ENCODE data around the gene JOSD2. TPM values are rescaled to one million over a fixed set of nuclear protein-coding genes. Genes with fewer than 3 reads are reported as not detected.

Gene JOSD2
- total and polyA plus RNA-seq, 9 donors, result 15.0 to 42.5 (median 24.2) TPM; not detected in 1

DNA sequence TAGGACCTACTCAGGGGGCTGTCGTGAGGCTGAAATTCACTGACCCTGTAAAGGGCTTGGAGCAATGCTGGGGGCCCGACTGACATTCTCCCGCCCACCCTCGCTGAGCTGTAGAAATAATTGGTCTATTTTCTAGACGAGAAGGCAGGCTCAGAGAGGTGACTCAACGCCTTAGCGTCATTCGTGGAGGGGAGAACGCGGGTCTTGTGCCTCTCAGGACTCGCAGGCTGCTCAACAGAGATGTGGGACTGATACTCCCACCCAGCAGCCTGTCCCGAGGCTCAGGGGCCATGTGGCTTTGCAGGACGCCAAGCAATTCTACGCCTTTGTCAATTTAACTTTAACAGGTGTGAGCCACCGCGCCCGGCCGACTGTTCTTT, 26.3 kb upstream of the JOSD2 start:
- peaks cover 0 to 4% of the 10 kb centered on the region in 2 donors for H3K9me3 ChIP-seq
- no peaks in the 10 kb centered on the region for H3K27me3 ChIP-seq
- H3K27ac ChIP-seq, result no peak overlapping the region
- TF ChIP-seq, protein P1, sequence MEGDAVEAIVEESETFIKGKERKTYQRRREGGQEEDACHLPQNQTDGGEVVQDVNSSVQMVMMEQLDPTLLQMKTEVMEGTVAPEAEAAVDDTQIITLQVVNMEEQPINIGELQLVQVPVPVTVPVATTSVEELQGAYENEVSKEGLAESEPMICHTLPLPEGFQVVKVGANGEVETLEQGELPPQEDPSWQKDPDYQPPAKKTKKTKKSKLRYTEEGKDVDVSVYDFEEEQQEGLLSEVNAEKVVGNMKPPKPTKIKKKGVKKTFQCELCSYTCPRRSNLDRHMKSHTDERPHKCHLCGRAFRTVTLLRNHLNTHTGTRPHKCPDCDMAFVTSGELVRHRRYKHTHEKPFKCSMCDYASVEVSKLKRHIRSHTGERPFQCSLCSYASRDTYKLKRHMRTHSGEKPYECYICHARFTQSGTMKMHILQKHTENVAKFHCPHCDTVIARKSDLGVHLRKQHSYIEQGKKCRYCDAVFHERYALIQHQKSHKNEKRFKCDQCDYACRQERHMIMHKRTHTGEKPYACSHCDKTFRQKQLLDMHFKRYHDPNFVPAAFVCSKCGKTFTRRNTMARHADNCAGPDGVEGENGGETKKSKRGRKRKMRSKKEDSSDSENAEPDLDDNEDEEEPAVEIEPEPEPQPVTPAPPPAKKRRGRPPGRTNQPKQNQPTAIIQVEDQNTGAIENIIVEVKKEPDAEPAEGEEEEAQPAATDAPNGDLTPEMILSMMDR (IDR thresholded peaks at IDR 0.05), result no peak
- TF ChIP-seq EP300 (IDR thresholded peaks at IDR 0.05), result no peak
- TF ChIP-seq POLR2A (IDR thresholded peaks at IDR 0.05), result no peak
- H3K36me3 ChIP-seq, result no peaks in the 10 kb centered on the region
- no peak overlapping the region for H3K4me3 ChIP-seq
- no peaks in the 10 kb centered on the region for H3K4me1 ChIP-seq (ENCODE audit: insufficient read depth)
- intact Hi-C loops (cut with DNase I), result no loop called here
- WGBS, 3 donors, result 87 to 91% (median 88%) methylated on average over 18 of the region's 18 CpGs
- no peak for DNase-seq

DNA sequence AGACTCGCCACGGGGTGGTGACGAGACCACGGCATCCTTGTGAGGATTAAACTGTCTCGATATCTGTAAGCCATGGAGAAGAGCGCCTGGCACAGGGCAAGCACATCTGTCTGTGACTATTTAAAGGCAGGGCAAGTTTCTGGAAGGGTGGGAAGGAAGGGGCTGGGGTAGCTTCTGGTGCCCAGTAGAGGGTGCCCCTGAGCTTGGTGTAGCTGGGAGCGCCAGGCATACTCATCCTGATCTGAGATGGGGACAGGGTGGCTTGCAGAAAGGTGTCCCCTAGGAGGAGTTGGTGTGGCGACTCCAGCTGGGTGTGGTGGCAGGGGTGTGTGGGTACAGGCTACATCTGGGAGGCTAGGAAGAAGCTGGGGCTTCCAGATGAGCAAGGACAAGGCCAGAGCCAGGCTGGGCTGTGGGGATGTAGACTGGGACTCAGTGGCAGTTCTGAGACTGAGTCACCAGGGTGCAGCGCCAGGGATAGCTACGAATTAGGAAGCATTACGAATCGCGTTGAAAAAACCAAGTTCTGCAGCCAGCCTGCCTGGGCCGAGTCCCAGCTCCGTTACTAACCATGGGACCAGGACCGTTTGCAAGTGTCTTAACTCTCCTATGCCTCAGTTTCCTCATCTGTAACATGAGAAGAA, 25.8 kb upstream of the JOSD2 start:
- Histone ChIP-seq H3K4me1 (ENCODE audit: insufficient read depth) (no peaks in the 10 kb centered on the region), H3K27me3 (no peaks in the 10 kb centered on the region), H3K4me3 (no peak overlapping the region), H3K36me3 (no peaks in the 10 kb centered on the region), H3K27ac (no peak overlapping the region), H3K9me3 (peaks cover 0 to 4% of the 10 kb centered on the region in 2 donors)
- DNase-seq, result no peak
- TF ChIP-seq POLR2A (IDR thresholded peaks at IDR 0.05) (no peak), EP300 (IDR thresholded peaks at IDR 0.05) (no peak)
- TF ChIP-seq, protein P1 (IDR thresholded peaks at IDR 0.05), result no peak
- 91 to 92% (median 92%) methylated on average over 16 of the region's 16 CpGs for WGBS, 3 donors
- intact Hi-C loops (cut with DNase I), result no loop called here

DNA sequence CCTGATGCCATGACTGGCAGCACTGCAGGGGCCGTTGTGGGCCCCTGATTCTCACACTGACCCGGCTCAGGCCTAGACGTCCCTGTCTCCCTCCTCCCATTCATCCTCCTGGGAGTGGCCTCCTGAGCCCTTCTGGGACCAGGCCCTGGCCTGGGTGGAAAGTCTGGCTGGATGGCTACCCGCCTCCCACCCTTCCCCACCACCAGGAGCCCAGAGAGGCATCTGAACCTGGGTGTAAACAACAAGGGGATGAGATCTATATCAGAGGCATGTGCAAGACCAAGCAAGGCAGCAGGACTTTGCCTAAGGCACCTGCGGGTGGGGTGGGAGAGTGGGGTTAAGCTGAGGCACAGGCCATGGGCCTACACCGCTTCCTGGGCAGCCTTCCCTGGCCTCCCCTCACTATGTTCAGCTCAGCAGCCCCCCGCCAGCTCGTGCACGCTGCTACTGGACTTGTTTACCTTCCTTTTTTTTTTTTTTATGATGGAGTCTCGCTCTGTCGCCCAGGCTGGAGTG, 24.7 kb upstream of the JOSD2 start:
- Histone ChIP-seq H3K27ac (no peak overlapping the region), H3K4me1 (ENCODE audit: insufficient read depth) (no peaks in the 10 kb centered on the region), H3K4me3 (no peak overlapping the region), H3K9me3 (peaks cover 0 to 4% of the 10 kb centered on the region in 2 donors), H3K27me3 (no peaks in the 10 kb centered on the region), H3K36me3 (no peaks in the 10 kb centered on the region)
- intact Hi-C loops (cut with DNase I), result no loop called here
- WGBS, 3 donors, result 79 to 84% (median 80%) methylated on average over 11 of the region's 11 CpGs
- TF ChIP-seq EP300 (IDR thresholded peaks at IDR 0.05), result no peak
- TF ChIP-seq POLR2A (IDR thresholded peaks at IDR 0.05), result no peak
- TF ChIP-seq, protein P1 (IDR thresholded peaks at IDR 0.05), result no peak
- no peak for DNase-seq

DNA sequence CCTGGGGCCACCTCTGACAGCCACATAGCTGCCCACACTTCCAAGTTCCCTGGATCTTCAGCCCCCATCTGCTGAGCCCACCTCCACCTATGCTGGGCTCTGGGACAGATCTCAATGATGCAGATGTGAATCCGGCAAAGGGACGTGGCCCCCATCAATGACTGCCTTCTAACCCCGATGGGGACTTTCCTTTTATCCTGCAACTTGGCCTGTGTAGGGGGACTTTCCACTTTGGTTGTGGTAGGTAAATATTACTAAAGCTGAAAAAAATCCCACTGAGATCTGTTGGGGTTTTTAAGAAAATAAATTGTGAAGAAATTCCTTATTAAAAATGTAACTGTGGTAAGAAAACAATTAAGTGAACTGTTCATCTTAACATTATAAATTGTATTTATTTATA, 23.5 kb upstream of the JOSD2 start:
- intact Hi-C loops (cut with DNase I), result no loop called here
- Histone ChIP-seq H3K27ac (no peak overlapping the region), H3K4me1 (ENCODE audit: insufficient read depth) (no peaks in the 10 kb centered on the region), H3K4me3 (no peak overlapping the region), H3K27me3 (no peaks in the 10 kb centered on the region), H3K9me3 (peaks cover 0 to 4% of the 10 kb centered on the region in 2 donors), H3K36me3 (no peaks in the 10 kb centered on the region)
- 85 to 96% (median 95%) methylated on average over 3 of the region's 3 CpGs for WGBS, 3 donors
- DNase-seq, result no peak
- TF ChIP-seq EP300 (IDR thresholded peaks at IDR 0.05) (no peak), POLR2A (IDR thresholded peaks at IDR 0.05) (no peak)
- TF ChIP-seq, protein P1 (IDR thresholded peaks at IDR 0.05), result no peak
